M059J (cell line): Measurements from ENCODE around the gene PROSER2. TPM values are rescaled to one million over a fixed set of nuclear protein-coding genes. Genes with fewer than 3 reads are reported as not detected.

Experiments
- DNase-seq: peaks from one replicate; pipeline ENCODE4 v3.0.0-alpha.2; 2012; ENCODE audit warnings: low read depth
- total RNA-seq: library from RNA; depleted of rRNA; stranded (reverse); fragments of >200 nt; shearing (Covaris generic); gene quantifications from 2 replicates; pipeline ENCODE4 v1.2.3, GENCODE V29; 2014; rRNA removed

Gene PROSER2
- total RNA-seq, 1 experiment from 2014 or later = 4.7 TPM

DNA sequence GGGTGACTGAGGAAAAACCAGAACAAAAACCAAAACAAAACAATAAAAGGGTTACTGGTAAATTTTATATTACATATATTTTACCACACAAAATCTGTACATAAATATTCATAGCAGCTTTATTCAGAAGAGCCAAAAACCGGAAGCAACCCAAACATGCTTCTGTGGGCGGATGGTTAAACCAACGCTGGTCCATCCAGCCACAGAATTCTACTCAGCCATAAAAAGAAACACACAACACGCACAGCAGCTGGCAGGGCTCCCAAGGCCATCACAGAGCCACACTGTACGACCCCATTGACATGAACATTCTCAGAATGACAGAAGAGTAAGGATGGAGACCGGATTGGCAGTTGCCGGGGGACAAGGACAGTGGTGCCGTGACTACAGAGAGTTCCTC, 83.6 kb downstream of the PROSER2 start:
- no peak for DNase-seq

DNA sequence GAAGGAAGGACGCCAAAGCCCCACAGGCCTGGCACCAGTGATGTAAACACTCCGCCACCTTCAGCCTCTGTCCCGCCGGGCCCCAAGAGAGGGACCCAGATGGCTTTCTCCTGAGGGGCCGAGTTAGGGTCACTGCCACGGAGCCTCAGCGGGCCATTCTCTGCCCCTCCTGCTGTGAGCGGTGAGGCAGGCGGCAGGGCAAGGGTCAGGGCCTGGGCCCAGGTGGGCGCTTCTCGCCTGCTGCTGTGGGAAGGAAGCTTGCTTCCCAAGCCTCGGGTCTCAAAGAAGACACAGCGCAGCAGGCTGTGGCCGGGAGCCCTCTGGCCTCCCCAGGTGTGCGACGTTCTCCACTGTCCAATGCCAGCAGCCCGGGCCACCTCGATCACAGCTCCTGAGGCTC, 84.8 kb downstream of the PROSER2 start:
- DNase-seq = no peak

DNA sequence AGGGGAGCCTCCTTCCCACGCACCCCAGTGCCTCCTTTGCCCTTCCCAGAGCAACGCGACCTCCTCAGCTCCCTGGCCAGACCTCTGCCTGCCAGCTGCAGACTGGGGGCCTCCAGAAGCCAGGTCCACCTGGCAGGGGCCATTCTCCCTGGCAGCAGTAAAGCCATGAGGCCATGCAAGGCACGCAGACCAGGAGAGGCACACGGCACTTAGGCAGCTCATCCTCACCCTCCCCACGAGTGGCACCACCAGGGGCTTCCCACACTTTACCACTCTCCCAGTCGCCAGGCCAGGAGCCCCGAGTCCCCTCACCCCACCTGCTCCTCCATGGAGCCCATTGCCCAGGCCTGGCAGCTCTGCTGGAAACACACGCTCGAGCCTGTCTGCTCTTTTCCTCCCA, 85.4 kb downstream of the PROSER2 start:
- no peak for DNase-seq

DNA sequence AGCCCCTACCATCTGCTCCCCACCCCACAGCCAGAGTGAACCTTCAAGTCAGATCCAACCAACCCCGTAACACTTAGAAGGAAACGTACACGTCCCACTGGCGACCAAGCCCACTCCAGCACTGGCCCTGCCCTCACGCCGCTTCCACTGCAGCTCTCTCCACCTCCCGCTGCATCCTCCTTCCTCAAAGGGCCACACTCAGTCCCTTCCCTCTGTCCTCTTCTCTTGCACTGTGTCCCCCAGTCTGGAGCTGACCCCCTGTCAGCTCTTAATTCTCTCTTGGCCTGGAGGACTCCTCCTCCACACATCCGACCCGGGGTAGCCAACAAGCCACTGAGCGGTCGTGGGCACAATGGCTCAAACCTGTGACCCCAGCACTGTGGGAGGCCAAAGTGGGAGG, 85.8 kb downstream of the PROSER2 start:
- no peak for DNase-seq

DNA sequence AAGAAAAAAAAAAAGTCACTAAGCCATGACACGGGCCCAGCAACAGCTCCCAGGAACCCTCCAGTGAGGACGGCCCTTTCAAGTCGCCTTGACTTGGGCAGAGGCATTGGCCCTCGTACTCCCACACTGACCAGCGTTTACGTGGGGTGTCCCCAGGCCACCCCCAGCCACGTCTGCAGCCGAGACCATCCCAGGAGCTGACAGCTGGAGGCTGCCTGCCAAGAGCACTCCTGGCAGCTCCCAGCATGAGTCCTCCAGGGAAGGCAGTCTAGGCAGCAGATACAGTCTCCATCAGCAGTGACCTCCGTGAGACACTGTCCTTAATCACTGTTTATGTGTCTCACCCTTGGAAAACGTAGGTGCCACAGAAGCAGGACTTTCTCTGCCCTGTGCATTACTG, 86.5 kb downstream of the PROSER2 start:
- DNase-seq = no peak

DNA sequence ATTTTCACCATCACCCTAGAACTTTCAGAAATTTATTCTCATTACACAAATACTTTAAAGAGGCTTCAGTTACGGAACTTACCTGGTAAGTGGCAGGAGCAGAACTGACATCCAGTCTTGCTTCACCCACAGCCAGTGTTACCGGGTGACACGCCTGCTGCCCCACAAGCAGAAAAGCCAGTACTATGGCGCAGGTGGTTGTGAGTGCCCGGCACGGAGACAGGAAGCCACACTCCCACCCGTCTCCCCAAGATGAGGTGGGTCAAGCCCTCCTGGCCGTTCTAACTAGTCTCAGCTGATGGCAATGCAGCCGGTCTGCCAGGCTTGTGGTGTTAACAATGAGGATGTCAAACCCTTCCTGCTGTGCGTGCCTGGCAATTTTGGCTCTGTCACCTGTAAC, 86.9 kb downstream of the PROSER2 start:
- DNase-seq = no peak

DNA sequence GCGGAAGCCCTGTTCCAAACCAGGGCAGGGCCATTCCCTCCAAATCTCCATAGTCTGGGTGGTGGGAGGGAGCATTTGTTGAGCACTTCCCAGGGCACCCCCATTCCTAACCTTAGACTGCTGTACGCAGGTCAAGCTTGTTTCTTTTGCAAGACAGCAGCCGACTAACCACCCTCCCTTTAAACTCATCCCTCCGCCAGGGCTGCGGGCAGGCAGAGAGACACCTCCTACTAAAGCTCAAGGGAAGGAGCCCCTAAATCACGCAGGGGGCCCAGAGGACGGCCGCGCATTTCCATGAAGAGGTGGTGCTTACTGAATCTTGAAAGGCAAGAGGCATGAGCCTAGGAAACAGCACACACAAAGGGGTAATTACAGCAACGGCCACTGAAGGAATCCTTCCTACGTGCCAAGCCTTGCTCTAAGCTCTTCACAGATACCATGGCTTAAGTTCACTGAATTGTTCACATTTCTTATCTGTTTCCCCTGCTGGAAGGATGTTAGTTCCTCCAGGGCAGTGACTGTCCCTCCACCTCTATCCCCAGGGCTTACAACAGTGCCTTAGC, 90.0 kb downstream of the PROSER2 start:
- no peak for DNase-seq

DNA sequence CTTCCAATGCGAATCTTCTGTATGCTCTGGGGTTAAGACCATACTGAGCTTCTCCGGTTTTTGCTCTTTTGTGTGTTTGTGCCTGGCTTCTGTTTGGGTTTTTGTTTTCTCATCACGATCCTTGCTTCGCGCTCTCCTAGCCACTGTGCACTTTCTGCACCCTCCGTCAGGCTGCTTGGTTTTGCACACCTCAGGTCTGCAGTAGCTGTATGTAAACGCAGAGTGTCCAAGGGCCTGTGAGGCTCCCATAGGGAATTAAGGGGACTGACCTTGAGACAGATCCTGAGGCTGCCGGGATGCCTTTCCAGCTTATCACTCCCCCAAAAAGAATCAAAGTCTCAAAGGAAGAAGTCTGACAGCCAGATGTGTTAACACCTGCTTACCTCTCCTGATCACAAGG, 95.2 kb downstream of the PROSER2 start:
- no peak for DNase-seq

DNA sequence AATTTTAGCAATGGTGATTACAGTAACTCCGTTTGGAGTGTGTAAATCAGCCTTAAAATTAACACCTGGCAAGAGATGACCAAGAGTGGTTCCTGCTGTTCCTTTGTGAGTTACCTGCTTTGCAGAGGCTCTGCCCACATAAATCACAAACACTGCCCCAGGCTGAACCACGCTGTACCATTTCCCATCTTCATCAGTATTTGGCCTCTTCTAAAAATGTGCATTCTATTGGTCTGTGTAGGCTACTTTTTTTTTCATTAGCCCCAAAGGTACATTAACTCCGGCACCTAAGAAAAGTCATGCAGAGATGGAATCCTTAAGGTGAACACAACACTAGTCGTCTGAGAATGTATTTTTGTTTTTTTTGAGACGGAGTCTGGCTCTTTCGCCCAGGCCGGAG, 96.1 kb downstream of the PROSER2 start:
- DNase-seq = no peak

Other genes with a start within 250 kb of the PROSER2 start
- 4.2 and 7.9 TPM in 2 replicates for gene USP6NL, start 211.7 kb upstream of the PROSER2 start, total RNA-seq
- not detected in 2 replicates for gene ECHDC3, start 81.0 kb upstream of the PROSER2 start, total RNA-seq
- gene UPF2, start 219.5 kb downstream of the PROSER2 start, total RNA-seq = 5.4 and 11.2 TPM in 2 replicates
- 9.2 and 20.2 TPM in 2 replicates for gene DHTKD1, start 245.6 kb downstream of the PROSER2 start, total RNA-seq